Activated naive CD4-positive, alpha-beta T cell treated with anti-CD3 and anti-CD28 coated beads, Interleukin-2, amount 50 U/mL, for 72 hours (primary cell): ENCODE data around the gene DUOX1. TPM values are rescaled to one million over a fixed set of nuclear protein-coding genes. Genes with fewer than 3 reads are reported as not detected.

ENCODE experiments used
- ATAC-seq, 2 donors: fragments of 150-1000 bp; cut with Tn5 transposase; 2 replicates each; pipeline ENCODE4 v1.10.0; 2021; ENCODE audit warnings: mild to moderate bottlenecking in 2 of 2, moderate library complexity in 2 of 2
- DNase-seq, 2 donors: peaks; one replicate each; pipeline ENCODE4 v3.0.0; 2021 to 2022; ENCODE audit warnings: low spot score in 2 of 2
- H3K27ac Mint-ChIP-seq, 2 donors: one replicate each; pipeline ENCODE4 v1.8.0; 2022; ENCODE audit warnings: mild to moderate bottlenecking in 2 of 2, mixed read lengths in 2 of 2
- H3K36me3 Mint-ChIP-seq, 2 donors: one replicate each; pipeline ENCODE4 v1.8.0; 2022; ENCODE audit warnings: mixed read lengths in 2 of 2
- H3K9me3 Mint-ChIP-seq, 2 donors: one replicate each; pipeline ENCODE4 v1.8.0; 2022; ENCODE audit warnings: mixed read lengths in 2 of 2
- total RNA-seq, 2 donors: library from RNA; stranded (reverse); gene quantifications; one replicate each; pipeline ENCODE4 v1.2.3, GENCODE V29; 2022

Gene DUOX1
- total RNA-seq, 2 donors from 2014 or later: 0.05 to 0.18 TPM

DNA sequence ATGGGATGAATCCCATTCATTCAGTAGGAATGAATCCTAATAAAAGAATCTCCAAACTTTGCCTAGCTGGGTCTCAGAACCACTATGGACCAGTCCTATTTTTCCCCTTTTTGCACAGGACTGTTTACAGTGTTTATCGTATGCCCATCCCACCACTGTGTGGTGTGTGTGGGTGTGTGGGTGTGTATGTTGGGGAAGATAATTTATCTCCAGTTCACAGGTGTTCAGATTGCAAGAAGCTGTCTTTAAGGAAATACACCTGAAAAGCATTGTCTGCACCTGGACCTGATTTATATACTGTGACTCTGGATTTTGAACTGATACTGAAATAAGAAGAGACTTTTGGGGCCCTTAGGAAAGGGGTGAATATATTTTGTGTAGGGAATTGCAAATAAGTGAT lies 82.7 kb downstream of the DUOX1 start:
- no peaks in the 10 kb centered on the region for H3K9me3 Mint-ChIP-seq
- no peaks in the 10 kb centered on the region for H3K36me3 Mint-ChIP-seq
- no peak for ATAC-seq
- H3K27ac Mint-ChIP-seq: no peak overlapping the region
- DNase-seq: no peak

Other genes with a start within 250 kb of the DUOX1 start
- not detected for gene TERB2, start 173.3 kb upstream of the DUOX1 start, total RNA-seq
- 10 to 100 TPM; 14.8 to 17.8 TPM for gene SORD, start 106.8 kb upstream of the DUOX1 start, total RNA-seq
- gene DUOX2, start 15.8 kb upstream of the DUOX1 start, total RNA-seq: under 1 TPM; 0.16 to 0.36 TPM
- not detected for gene DUOXA2, start 15.7 kb upstream of the DUOX1 start, total RNA-seq
- under 1 TPM in 1 of 2 donors, not detected in 1; 0.23 TPM for gene DUOXA1, start 115 bp upstream of the DUOX1 start, total RNA-seq
- 10 to 100 TPM in 1 of 2 donors, 1 to 10 TPM in 1; 8.6 to 22.3 TPM for gene SHF, start 58.0 kb downstream of the DUOX1 start, total RNA-seq
- gene SLC28A2, start 122.2 kb downstream of the DUOX1 start, total RNA-seq: not detected
- gene GATM, start 248.6 kb downstream of the DUOX1 start, total RNA-seq: 1 to 10 TPM; 1.4 to 3.7 TPM